ENCODE data around the gene MEF2D.

MEF2D gene

GRCh38 chr1:156460525-156460924, 40.0 kb downstream of the MEF2D start:
- H3K9me2 ChIP-seq (replicated peaks; ENCODE audit: low read depth, low read length): no peaks in the 10 kb centered on the region
- H3K4me3 ChIP-seq (ENCODE audit: low read length, poor library complexity, severe bottlenecking): no peak overlapping the region
- no peaks in the 10 kb centered on the region for H3K79me2 ChIP-seq (ENCODE audit: insufficient read depth, low read length)
- H3K27me3 ChIP-seq (ENCODE audit: insufficient read depth, low read length, poor library complexity, severe bottlenecking): no peaks in the 10 kb centered on the region
- H3F3A ChIP-seq (ENCODE audit: low read depth): no peaks in the 10 kb centered on the region
- H3K36me3 ChIP-seq (ENCODE audit: insufficient read depth, low read length): peaks cover 8% of the 10 kb centered on the region; the same call in 1 of the 2 replicates
- TF ChIP-seq EZH2phosphoT487 (IDR thresholded peaks at IDR 0.05; ENCODE audit: borderline replicate concordance): no peak
- TF ChIP-seq, protein P1, sequence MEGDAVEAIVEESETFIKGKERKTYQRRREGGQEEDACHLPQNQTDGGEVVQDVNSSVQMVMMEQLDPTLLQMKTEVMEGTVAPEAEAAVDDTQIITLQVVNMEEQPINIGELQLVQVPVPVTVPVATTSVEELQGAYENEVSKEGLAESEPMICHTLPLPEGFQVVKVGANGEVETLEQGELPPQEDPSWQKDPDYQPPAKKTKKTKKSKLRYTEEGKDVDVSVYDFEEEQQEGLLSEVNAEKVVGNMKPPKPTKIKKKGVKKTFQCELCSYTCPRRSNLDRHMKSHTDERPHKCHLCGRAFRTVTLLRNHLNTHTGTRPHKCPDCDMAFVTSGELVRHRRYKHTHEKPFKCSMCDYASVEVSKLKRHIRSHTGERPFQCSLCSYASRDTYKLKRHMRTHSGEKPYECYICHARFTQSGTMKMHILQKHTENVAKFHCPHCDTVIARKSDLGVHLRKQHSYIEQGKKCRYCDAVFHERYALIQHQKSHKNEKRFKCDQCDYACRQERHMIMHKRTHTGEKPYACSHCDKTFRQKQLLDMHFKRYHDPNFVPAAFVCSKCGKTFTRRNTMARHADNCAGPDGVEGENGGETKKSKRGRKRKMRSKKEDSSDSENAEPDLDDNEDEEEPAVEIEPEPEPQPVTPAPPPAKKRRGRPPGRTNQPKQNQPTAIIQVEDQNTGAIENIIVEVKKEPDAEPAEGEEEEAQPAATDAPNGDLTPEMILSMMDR (conservative IDR thresholded peaks at IDR 0.05; ENCODE audit: low read length): no peak
- H2AFZ ChIP-seq (ENCODE audit: low read length): no peak overlapping the region
- H3K9me3 ChIP-seq (ENCODE audit: insufficient read depth, low read depth, low read length): no peaks in the 10 kb centered on the region
- H3K9ac ChIP-seq (ENCODE audit: low read depth, low read length, poor library complexity, severe bottlenecking): no peak overlapping the region
- peaks cover 9% of the 10 kb centered on the region for H3K4me1 ChIP-seq (ENCODE audit: insufficient read depth, low read length, poor library complexity, severe bottlenecking)
- no peak overlapping the region for H3K4me2 ChIP-seq (ENCODE audit: low read depth, low read length, poor library complexity, severe bottlenecking)
- H4K20me1 ChIP-seq (ENCODE audit: insufficient read depth, low read length, poor library complexity, severe bottlenecking): no peaks in the 10 kb centered on the region

- no peak overlapping the region for H2AFZ ChIP-seq (ENCODE audit: low read length)
- H3K9me3 ChIP-seq (ENCODE audit: insufficient read depth, low read depth, low read length): no peaks in the 10 kb centered on the region
- peak overlapping the region; percentile 96 for H3K9ac ChIP-seq (ENCODE audit: low read depth, low read length, poor library complexity, severe bottlenecking)
- H3K4me3 ChIP-seq (ENCODE audit: low read length, poor library complexity, severe bottlenecking): peak overlapping the region; percentile 81
- H3K4me1 ChIP-seq (ENCODE audit: insufficient read depth, low read length, poor library complexity, severe bottlenecking): peaks cover 9% of the 10 kb centered on the region
- no peaks in the 10 kb centered on the region for H3K9me2 ChIP-seq (replicated peaks; ENCODE audit: low read depth, low read length)
- peak overlapping the region; percentile 81 for H3K4me2 ChIP-seq (ENCODE audit: low read depth, low read length, poor library complexity, severe bottlenecking)
- no peaks in the 10 kb centered on the region for H3K79me2 ChIP-seq (ENCODE audit: insufficient read depth, low read length)
- H3F3A ChIP-seq (ENCODE audit: low read depth): no peaks in the 10 kb centered on the region
- H3K36me3 ChIP-seq (ENCODE audit: insufficient read depth, low read length): no peaks in the 10 kb centered on the region
- TF ChIP-seq, protein P1 (conservative IDR thresholded peaks at IDR 0.05; ENCODE audit: low read length): no peak
- no peak for TF ChIP-seq EZH2phosphoT487 (IDR thresholded peaks at IDR 0.05; ENCODE audit: borderline replicate concordance)
- no peaks in the 10 kb centered on the region for H3K27me3 ChIP-seq (ENCODE audit: insufficient read depth, low read length, poor library complexity, severe bottlenecking)
- H4K20me1 ChIP-seq (ENCODE audit: insufficient read depth, low read length, poor library complexity, severe bottlenecking): no peaks in the 10 kb centered on the region
These were observed 42.4 kb downstream of the MEF2D start for GRCh38 chr1:156458181-156458503.

DNA sequence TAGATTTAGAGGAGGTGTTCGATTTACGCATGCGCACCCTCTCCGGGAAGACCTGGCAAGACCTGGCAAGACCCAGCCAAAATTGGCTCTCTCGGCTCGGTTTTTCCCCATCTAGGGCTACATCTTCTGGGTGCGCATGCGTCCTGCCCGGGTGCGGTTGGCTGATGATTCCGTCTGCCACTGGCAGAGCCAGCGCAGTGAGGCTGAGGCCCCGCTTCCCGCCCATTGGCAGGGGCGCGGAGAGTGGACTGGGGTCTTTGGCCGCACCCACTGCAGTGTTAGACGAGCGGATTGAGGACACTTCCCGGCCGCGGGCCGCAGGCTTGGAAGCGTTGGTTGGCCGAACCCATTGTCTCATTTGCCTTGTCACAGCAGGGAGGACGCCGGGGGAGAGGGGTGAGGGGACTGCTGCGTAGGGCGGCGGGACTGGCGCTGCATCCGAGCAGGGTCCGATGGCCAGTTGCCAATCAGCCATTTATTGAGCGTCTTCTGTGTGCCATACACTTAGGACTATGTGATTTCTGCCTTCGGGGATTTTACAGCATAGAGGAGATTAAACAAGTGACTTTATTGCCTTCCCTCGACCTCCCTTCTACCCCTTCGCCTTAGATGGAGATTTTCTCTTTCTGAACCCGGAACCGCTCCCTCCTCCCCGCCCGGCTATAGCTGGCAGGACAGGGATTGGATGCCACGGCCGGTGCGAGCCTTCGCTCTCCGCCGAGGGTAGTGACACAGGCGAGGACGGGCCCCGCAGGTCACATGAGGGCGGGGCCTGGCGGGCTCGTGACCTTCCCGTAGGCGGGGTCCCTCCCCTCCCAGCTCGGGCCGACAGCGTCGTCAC, 43.7 kb downstream of the MEF2D start:
- TF ChIP-seq EZH2phosphoT487 (IDR thresholded peaks at IDR 0.05; ENCODE audit: borderline replicate concordance): no peak
- Histone ChIP-seq H3K79me2 (ENCODE audit: insufficient read depth, low read length) (no peaks in the 10 kb centered on the region), H3K4me3 (ENCODE audit: low read length, poor library complexity, severe bottlenecking) (peak overlapping the region; percentile 81), H2AFZ (ENCODE audit: low read length) (peak overlapping the region; percentile 89), H3K4me2 (ENCODE audit: low read depth, low read length, poor library complexity, severe bottlenecking) (peak overlapping the region; percentile 81), H3K36me3 (ENCODE audit: insufficient read depth, low read length) (no peaks in the 10 kb centered on the region), H3K4me1 (ENCODE audit: insufficient read depth, low read length, poor library complexity, severe bottlenecking) (peaks cover 9% of the 10 kb centered on the region), H4K20me1 (ENCODE audit: insufficient read depth, low read length, poor library complexity, severe bottlenecking) (no peaks in the 10 kb centered on the region), H3F3A (ENCODE audit: low read depth) (no peaks in the 10 kb centered on the region), H3K9ac (ENCODE audit: low read depth, low read length, poor library complexity, severe bottlenecking) (peak overlapping the region; percentile 96), H3K27me3 (ENCODE audit: insufficient read depth, low read length, poor library complexity, severe bottlenecking) (no peaks in the 10 kb centered on the region), H3K9me2 (replicated peaks; ENCODE audit: low read depth, low read length) (no peaks in the 10 kb centered on the region), H3K9me3 (ENCODE audit: insufficient read depth, low read depth, low read length) (no peaks in the 10 kb centered on the region)

DNA sequence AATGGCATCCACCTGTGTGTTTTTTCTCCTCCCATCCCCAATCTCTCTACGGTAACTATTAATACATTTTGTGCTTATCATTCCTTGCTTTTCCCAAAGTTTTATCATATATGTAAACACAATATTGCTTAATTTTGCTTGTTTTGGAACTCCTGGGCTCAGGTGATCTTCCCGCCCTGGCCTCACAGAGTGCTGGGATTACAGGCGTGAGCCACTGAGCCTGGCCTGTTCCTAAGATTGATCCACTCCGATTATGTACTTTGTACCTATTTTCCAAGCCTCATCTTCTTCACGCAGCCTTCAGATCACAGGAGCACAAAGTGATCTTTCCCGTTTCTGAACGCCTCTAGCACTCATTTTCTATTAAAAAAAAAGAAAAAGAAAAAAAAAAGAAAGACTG, 45.2 kb downstream of the MEF2D start:
- Histone ChIP-seq H3K36me3 (ENCODE audit: insufficient read depth, low read length) (no peaks in the 10 kb centered on the region), H3K4me3 (ENCODE audit: low read length, poor library complexity, severe bottlenecking) (no peak overlapping the region), H3K9me3 (ENCODE audit: insufficient read depth, low read depth, low read length) (no peaks in the 10 kb centered on the region), H3K27me3 (ENCODE audit: insufficient read depth, low read length, poor library complexity, severe bottlenecking) (no peaks in the 10 kb centered on the region), H2AFZ (ENCODE audit: low read length) (no peak overlapping the region), H3F3A (ENCODE audit: low read depth) (no peaks in the 10 kb centered on the region), H3K9me2 (replicated peaks; ENCODE audit: low read depth, low read length) (no peaks in the 10 kb centered on the region), H3K4me2 (ENCODE audit: low read depth, low read length, poor library complexity, severe bottlenecking) (peak overlapping the region; percentile 81), H3K79me2 (ENCODE audit: insufficient read depth, low read length) (no peaks in the 10 kb centered on the region), H4K20me1 (ENCODE audit: insufficient read depth, low read length, poor library complexity, severe bottlenecking) (no peaks in the 10 kb centered on the region), H3K9ac (ENCODE audit: low read depth, low read length, poor library complexity, severe bottlenecking) (no peak overlapping the region), H3K4me1 (ENCODE audit: insufficient read depth, low read length, poor library complexity, severe bottlenecking) (peaks cover 9% of the 10 kb centered on the region)
- no peak for TF ChIP-seq EZH2phosphoT487 (IDR thresholded peaks at IDR 0.05; ENCODE audit: borderline replicate concordance)
- TF ChIP-seq, protein P1 (conservative IDR thresholded peaks at IDR 0.05; ENCODE audit: low read length): no peak
